HepG2 (cell line): ENCODE data around the gene CCDC142. TPM values are rescaled to one million over a fixed set of nuclear protein-coding genes. Genes with fewer than 3 reads are reported as not detected.

ENCODE experiments used
- AGO1 ChIP-seq: fragments of 200-400 bp; formaldehyde crosslinking; IDR thresholded peaks from 2 replicates; pipeline ENCODE4 v1.6.1; 2017; ENCODE audit warnings: mild to moderate bottlenecking, low read depth, low read length, moderate library complexity; ENCODE audit not compliant: poor library complexity, severe bottlenecking
- ARNTL ChIP-seq: sonication (generic); formaldehyde crosslinking; IDR thresholded peaks from 2 replicates; pipeline ENCODE4 v1.4.0; 2020; ENCODE audit warnings: mild to moderate bottlenecking, missing genetic modification reagents
- NFRKB ChIP-seq: fragments of 450-650 bp; IDR thresholded peaks from 2 replicates; pipeline ENCODE4 v1.6.1; 2017
- PBX3 ChIP-seq: sonication (generic); formaldehyde crosslinking; IDR thresholded peaks from 2 replicates; pipeline ENCODE4 v1.8.1; 2023; ENCODE audit warnings: missing genetic modification reagents, inconsistent platforms, borderline replicate concordance
- POLR2A ChIP-seq, 2 experiments: IDR thresholded peaks; 2 replicates each; pipeline ENCODE4 v1.6.1; 2011; ENCODE audit warnings: low read depth in 2 of 2, low read length in 2 of 2, mild to moderate bottlenecking in 1 of 2, moderate library complexity in 1 of 2; ENCODE audit not compliant: insufficient read depth in 1 of 2
- SRSF1 ChIP-seq: fragments of 200-400 bp; formaldehyde crosslinking; optimal IDR thresholded peaks from 2 replicates; pipeline ENCODE3; 2017; ENCODE audit warnings: mild to moderate bottlenecking, low read depth, low read length, moderate library complexity
- ZBTB1 ChIP-seq: sonication (generic); formaldehyde crosslinking; IDR thresholded peaks from 2 replicates; pipeline ENCODE4 v1.4.0; 2020; ENCODE audit warnings: missing genetic modification reagents, borderline replicate concordance
- ZFY ChIP-seq: sonication (generic); formaldehyde crosslinking; IDR thresholded peaks from 2 replicates; pipeline ENCODE4 v1.4.0; 2020; ENCODE audit warnings: missing genetic modification reagents
- ZNF670 ChIP-seq: sonication (generic); formaldehyde crosslinking; IDR thresholded peaks from 2 replicates; pipeline ENCODE4 v1.8.0; 2022; ENCODE audit warnings: mild to moderate bottlenecking, missing genetic modification reagents, borderline replicate concordance
- ZNF776 ChIP-seq: sonication (generic); formaldehyde crosslinking; IDR thresholded peaks from 2 replicates; pipeline ENCODE4 v1.4.0; 2020; ENCODE audit warnings: mild to moderate bottlenecking, missing genetic modification reagents
- polyA plus RNA-seq, 8 experiments: library from polyadenylated mRNA; depleted of rRNA in 3 of 8; stranded (reverse) in 7 of 8; unstranded in 1 of 8; fragments of >200 nt; fragmentation: Illumina TruSeq in 4 of 8; extraction: Trizol in 4 of 8; gene quantifications; 2 replicates each; pipeline versions ENCODE4 v1.2.1 to v1.2.3, GENCODE V29; 2011 to 2016; ENCODE audit warnings: low read depth in 4 of 8, missing spikeins in 1 of 8, mixed read lengths in 1 of 8; ENCODE audit not compliant: insufficient read depth in 1 of 8
- total RNA-seq, 5 experiments: library from RNA; depleted of rRNA; stranded (reverse); fragments of >200 nt; fragmentation: Illumina TruSeq; extraction: Trizol; gene quantifications; 2 replicates each; pipeline ENCODE4 v1.2.3, GENCODE V29; 2016; ENCODE audit warnings: low read depth in 1 of 5
- TF ChIP-seq, protein P1 (sequence below): sonication (generic); formaldehyde crosslinking; IDR thresholded peaks from 2 replicates; pipeline ENCODE4 v1.5.1; 2020; ENCODE audit warnings: missing genetic modification reagents, mild to moderate bottlenecking, borderline replicate concordance
- TF ChIP-seq, protein P2 (sequence below): sonication (generic); formaldehyde crosslinking; IDR thresholded peaks from 2 replicates; pipeline ENCODE4 v1.4.0; 2020; ENCODE audit warnings: mild to moderate bottlenecking, missing genetic modification reagents

The CCDC142 gene
- total and polyA plus RNA-seq, 2 of the 13 experiments (the other 11 are each of a cell fraction or from before 2014, with no cell fraction given) = 14.7 to 30.4 TPM

DNA sequence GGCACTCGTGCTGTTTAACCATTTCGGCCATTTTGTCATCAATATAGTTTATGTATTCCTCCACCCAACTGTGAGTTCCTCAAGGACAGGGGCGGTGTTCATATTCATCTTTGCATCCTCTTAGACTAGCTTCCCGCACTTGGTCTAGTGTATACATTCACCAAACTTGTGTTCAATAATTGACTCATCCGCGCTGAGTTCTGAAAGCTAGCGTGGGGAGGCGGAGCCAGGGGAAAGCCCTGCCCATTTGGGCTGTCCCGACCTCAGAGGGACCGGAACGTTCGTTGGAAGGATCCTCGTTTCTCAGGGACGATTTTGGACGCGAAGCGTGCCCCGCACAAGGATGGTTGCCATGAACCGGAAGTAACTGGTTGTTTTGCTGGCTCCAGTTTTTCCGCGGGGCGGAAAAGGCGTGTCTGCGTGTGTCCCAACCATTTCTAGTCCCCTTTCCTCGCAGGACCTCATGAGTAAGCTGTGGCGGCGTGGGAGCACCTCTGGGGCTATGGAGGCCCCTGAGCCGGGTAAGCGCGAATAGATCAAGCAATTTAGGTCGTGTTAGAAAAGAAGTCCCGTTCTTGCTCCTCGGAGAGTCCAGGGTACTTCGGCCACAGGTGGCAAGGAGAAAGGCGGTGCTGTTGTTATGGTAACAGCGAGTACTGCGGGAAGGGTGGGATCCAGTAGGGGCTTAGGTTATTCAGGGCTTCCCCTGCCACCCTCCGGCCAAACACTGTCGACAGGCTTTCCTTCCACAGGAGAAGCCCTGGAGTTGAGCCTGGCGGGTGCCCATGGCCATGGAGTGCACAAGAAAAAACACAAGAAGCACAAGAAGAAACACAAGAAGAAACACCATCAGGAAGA, 27.9 kb downstream of the CCDC142 start, which contains the start of gene INO80B (continued):
- TF ChIP-seq, protein P1, sequence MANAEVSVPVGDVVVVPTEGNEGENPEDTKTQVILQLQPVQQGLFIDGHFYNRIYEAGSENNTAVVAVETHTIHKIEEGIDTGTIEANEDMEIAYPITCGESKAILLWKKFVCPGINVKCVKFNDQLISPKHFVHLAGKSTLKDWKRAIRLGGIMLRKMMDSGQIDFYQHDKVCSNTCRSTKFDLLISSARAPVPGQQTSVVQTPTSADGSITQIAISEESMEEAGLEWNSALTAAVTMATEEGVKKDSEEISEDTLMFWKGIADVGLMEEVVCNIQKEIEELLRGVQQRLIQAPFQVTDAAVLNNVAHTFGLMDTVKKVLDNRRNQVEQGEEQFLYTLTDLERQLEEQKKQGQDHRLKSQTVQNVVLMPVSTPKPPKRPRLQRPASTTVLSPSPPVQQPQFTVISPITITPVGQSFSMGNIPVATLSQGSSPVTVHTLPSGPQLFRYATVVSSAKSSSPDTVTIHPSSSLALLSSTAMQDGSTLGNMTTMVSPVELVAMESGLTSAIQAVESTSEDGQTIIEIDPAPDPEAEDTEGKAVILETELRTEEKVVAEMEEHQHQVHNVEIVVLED (CRISPR knock-in tag) = peak; percentile 95
- TF ChIP-seq ZNF670 (CRISPR knock-in tag) (peak; percentile 98), PBX3 (CRISPR knock-in tag) (no peak), ZBTB1 (CRISPR knock-in tag) (no peak), ZFY (CRISPR knock-in tag) (peak; percentile 71), ZNF776 (no peak), POLR2A (IDR thresholded peaks at IDR 0.05; ENCODE audit: insufficient read depth in 1 of 2, low read depth in 2 of 2, low read length in 2 of 2) (peak in 1 of 2 experiments; percentile 51; a peak in 1 of 4 replicates), NFRKB (no peak), ARNTL (CRISPR knock-in tag) (peak; percentile 83), AGO1 (no peak), SRSF1 (peak; percentile 39)
- TF ChIP-seq, protein P2, sequence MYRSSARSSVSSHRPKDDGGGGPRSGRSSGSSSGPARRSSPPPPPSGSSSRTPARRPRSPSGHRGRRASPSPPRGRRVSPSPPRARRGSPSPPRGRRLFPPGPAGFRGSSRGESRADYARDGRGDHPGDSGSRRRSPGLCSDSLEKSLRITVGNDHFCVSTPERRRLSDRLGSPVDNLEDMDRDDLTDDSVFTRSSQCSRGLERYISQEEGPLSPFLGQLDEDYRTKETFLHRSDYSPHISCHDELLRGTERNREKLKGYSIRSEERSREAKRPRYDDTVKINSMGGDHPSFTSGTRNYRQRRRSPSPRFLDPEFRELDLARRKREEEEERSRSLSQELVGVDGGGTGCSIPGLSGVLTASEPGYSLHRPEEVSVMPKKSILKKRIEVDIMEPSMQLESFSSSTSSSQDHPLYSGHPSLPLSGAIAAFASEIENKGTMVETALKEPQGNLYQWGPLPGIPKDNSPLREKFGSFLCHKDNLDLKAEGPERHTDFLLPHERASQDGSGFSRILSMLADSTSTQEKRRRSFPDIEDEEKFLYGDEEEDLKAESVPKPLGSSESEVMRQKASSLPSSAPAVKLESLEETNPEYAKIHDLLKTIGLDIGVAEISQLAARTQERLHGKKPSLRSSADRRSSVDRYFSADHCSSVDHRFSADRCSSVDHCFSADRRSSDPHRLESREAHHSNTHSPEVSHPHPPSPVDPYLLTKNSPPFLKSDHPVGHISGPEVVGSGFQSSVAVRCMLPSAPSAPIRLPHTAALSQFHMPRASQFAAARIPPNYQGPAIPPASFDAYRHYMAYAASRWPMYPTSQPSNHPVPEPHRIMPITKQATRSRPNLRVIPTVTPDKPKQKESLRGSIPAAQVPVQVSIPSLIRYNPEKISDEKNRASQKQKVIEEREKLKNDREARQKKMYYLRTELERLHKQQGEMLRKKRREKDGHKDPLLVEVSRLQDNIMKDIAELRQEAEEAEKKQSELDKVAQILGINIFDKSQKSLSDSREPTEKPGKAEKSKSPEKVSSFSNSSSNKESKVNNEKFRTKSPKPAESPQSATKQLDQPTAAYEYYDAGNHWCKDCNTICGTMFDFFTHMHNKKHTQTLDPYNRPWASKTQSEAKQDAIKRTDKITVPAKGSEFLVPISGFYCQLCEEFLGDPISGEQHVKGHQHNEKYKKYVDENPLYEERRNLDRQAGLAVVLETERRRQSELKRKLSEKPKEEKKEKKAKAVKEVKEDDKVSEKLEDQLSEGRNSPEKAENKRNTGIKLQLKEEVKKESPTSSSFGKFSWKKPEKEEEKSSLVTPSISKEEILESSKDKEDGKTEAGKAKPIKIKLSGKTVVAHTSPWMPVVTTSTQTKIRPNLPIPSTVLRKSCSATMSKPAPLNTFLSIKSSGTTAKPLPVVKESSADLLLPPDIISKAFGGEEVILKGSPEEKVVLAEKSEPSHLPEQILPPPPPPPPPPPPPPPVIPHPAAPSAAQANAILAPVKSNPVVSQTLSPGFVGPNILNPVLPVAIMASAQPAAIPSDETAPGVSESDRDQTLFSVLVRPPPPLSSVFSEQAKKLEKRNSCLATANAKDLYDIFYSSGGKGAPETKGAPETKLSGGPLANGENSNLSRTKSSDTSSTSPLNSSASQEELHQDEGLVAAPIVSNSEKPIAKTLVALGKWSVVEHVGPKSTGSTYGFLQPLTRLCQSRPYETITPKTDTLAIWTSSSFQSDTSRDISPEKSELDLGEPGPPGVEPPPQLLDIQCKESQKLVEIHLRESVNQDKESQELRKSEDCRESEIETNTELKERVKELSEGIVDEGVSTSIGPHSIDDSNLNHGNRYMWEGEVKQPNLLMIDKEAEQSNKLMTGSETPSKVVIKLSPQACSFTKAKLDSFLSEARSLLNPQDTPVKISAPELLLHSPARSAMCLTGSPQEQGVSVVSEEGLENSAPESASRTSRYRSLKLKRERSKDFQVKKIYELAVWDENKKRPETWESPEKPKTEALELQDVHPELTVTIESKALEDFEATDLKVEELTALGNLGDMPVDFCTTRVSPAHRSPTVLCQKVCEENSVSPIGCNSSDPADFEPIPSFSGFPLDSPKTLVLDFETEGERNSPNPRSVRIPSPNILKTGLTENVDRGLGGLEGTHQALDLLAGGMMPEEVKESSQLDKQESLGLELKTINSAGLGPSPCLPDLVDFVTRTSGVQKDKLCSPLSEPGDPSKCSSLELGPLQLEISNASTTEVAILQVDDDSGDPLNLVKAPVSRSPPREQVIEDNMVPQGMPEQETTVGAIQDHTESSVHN (CRISPR knock-in tag) = 0 out of 2 replicates have a peak, but pooled peaks have one; percentile 82
